CD1c-positive myeloid dendritic cell (primary cell): Measurements from ENCODE around the gene DOCK3.
"Not testable (repeated sequence)": the region's sequence is repeated elsewhere in the genome, so short reads cannot be mapped to it uniquely, and the experiment has no call there.

Source experiments
- DNase-seq: peaks from one replicate; pipeline ENCODE4 v3.0.0-alpha.2; 2016; ENCODE audit errors: extremely low spot score

DOCK3 gene

DNA sequence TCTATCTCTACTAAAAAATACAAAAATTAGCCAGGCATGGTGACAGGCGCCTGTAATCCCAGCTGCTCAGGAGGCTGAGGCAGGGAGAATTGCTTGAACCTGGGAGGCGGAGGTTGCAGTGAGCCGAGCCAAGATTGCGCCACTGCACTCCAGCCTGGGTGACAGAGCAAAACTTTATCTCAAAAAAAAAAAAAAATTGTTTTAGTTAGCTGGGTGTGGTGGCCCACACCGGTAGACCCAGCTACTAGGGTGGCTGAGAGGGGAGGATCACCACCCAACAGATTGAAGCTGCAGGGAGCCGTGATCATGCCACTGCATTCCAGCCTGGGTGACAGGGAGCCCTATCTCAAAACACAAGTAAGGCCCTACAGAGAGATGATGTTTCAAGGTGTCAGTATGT is 712.6 kb downstream of the DOCK3 start:
- DNase-seq = not testable (repeated sequence)

DNA sequence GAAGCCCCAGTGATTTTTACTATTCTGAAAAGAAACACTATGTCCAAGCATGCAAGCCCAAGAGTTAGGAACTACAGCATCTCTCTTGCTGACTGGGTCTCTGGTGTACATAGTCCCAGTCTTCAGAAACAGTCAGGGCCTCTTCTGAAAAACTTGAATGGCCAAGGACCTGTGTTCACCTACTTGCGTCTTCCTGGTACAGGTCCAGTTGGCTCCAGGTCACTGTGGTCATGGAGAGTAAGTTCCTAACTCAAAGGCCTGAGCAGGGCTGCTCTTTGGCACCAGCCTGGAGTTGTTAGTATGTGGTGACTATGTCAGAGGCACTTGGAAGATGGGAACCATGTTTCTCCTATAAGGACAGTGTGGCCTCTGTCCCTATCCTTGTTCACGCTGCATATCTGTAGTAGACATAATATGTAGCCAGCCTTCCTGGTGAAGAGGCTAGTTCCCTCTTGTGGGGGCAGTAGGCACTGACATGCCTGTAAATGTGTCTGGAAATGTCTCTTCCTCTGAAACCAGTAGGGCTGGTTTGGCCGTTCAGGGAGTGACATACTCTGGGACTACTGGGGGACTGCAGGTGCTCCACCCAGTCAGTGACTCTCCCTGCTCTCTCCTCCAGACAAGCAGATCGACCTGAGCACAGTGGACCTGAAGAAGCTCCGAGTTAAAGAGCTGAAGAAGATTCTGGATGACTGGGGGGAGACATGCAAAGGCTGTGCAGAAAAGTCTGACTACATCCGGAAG is 713.7 kb downstream of the DOCK3 start:
- DNase-seq = peak; percentile 33

DNA sequence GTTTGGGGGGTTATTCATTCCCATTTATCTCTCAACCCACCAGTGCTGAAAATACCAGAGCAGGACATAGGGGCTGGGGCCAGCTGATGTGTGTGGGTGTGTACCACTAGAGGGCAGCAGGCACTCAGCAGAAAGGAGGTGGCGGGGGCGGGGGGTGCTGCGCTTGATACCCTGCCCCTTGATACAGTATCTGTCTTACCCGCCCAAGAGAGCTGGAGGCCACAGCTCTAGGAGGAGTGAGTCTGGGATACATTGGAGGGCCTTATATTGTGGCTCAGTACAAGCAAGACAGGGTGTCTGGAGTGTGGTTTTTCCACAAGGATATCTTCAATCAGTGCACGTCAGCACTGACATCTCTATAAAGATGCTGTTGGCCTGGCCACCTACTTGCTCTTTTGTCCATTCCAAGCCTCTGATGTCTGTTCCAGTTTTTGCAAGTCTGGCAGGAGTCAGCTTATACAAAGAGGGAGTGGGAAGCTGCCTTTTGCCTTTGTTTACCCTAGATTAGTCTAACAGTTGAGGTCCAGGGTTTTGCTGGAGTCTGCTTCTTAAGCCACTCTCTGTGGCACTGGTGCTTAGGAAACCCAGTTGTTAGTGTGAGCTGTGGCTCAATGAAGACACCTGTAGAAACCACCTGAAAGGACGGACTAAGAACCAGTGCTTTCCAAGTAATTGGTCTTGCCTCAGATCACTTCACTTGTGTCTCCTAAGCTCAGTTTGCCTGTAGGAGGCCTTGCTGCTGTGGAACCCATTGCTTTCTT is 714.9 kb downstream of the DOCK3 start:
- DNase-seq = peak; percentile 54

GRCh38 chr3:51390246-51391074 is 715.7 kb downstream of the DOCK3 start:
- DNase-seq = no peak

DNA sequence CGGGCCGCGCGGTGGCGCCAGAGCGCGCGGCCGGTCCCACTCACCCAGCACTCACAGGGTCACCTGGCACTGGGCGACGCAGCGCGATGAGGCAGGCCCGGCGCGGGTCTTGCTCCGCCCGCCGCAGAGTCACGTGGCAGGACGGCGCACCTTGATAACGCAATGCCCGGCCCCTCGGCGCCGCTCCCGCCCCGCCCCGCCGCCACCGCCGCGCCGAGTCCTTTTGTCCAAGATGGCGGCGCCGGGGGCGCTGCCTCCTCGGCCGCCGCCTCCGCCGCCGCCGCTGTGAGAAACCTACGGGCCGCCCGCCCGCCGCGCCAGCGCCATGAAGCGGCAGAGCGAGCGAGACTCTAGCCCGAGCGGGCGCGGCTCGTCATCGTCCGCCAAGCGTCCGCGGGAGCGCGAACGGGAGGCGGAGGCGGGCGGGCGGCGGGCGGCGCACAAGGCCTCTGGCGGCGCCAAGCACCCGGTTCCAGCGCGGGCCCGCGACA is 716.4 kb downstream of the DOCK3 start, which contains the start of gene RBM15B:
Gene RBM15B (plus strand): TSS at position 211 of the 491 bp plus-strand sequence. CDS start 115 bp downstream, at position 326.
- peak; percentile 98 for DNase-seq

GRCh38 chr3:51391566-51392354 is 717.0 kb downstream of the DOCK3 start:
- DNase-seq = peak; percentile 37

GRCh38 chr3:51392355-51393133 is 717.8 kb downstream of the DOCK3 start:
- no peak for DNase-seq

- DNase-seq = no peak
Measured at GRCh38 chr3:51393134-51393495, 718.4 kb downstream of the DOCK3 start.

GRCh38 chr3:51393564-51393963 is 718.8 kb downstream of the DOCK3 start:
- no peak for DNase-seq

DNA sequence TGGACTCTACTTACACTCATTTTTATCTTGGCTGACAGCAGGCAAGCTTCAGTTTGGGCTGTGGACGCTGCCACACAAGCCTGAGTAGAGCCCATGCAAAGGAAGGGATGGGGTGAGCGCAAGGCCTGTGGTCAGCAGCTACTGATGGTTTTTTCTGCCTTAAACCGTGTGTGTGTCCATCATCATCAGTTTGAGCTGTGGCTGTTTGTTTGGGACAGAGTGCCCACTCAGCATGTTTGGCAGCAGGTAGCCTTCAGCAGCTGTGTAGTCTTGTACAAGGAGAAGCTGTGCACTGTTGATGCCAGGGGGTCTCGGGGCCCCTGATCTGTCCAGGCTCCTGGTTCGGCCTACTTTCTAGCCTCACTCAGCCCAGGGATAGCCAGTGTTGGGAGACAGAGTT is 719.8 kb downstream of the DOCK3 start:
- no peak for DNase-seq

DNA sequence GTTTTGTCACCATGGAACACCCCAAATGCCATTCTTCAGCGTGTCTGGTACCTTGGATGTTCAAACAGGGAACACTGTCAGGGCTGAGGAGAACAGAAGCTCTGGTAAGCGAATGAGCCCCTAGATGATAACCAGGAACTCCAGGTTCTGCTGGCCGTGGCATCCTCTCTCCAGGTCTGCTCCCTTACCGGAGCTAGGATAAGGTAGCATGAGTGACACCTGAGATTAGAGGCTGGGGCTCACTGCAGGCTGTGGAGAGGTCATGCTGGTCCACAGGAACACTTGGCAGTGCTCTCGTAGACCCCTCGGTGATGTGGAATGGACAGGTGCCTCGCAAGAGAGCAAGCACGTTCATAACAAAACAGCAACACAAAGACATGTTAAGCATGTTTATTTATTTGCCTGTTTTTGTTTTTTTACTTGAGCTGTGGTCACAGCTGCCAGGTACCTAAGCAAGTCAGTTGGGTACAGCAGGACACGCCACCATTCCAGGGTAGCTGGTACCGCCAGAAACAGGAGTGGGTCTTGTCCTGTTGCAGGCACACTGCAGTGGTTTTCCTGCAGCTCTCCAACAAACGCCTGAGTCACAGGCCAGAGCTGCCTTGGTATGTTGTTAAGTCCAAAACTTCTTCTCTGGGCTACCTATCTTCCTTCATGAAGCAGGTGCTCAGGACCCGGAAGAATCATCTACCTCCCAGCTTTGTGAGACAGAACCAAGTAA is 720.9 kb downstream of the DOCK3 start:
- no peak for DNase-seq

DNA sequence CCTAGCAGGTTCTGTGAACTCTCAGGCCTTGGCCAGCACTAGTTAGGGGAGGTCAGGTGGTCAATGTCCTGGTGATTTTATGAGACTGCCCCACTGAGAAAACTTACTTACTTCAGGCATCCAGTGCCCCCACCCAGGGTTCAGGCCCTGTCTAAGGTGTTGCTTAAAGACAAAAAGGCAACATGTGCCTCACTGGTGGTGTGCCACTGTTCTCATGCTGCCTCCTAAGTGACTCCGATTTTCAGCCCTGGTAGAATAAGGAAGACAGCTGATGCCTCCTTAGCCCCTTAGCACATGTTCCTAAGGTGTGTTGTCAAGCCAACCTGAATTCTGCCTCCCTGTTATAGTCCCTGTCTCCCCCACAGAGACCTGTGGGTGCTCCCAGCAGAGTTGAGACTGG is 721.7 kb downstream of the DOCK3 start:
- DNase-seq = no peak

DNA sequence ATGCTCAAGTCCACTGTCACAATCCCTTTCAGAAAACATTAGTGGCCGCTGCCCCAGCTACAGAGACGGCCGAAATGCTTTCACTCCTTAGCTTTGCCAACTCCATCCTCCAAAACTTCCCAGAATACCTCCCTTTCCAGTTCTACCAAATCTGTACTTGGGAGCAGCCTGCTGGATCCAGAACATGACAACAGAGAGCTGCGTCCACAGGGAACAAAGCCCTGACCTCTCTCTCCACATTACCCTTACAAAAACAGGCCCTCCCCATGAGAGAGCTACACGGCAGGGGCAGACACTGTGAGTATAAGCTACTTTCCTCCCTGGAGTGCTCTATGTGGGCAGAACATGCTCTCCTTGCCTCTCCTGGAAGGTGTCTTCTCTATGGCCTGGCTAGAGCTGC is 722.7 kb downstream of the DOCK3 start:
- no peak for DNase-seq

GRCh38 chr3:51398595-51399310 is 724.0 kb downstream of the DOCK3 start:
- DNase-seq = no peak

- DNase-seq = no peak
Measured at GRCh38 chr3:51400166-51400565, 725.4 kb downstream of the DOCK3 start.

- DNase-seq = peak; percentile 85
Measured at GRCh38 chr3:51401735-51402134, 727.0 kb downstream of the DOCK3 start.

- no peak for DNase-seq
Measured at GRCh38 chr3:51403675-51404074, 728.9 kb downstream of the DOCK3 start.

DNA sequence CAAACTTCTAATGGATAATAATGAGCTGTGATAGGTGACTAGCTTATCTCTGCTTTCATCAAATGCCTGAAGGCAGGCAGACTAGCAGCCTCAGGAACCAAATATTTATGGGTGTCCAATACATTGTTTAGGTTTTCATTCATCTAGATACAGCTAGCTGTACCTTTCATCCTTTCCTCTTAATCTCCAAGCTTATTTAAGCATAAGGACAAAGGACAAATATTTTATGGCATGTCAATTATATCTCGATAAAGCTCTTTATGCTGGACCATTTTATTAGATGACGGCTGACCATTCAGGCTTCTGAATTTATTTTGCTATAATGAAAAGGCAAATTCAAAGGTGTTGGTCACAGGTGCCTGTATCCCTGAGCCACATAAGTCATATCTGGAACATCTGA is 733.3 kb downstream of the DOCK3 start:
- DNase-seq = no peak

DNA sequence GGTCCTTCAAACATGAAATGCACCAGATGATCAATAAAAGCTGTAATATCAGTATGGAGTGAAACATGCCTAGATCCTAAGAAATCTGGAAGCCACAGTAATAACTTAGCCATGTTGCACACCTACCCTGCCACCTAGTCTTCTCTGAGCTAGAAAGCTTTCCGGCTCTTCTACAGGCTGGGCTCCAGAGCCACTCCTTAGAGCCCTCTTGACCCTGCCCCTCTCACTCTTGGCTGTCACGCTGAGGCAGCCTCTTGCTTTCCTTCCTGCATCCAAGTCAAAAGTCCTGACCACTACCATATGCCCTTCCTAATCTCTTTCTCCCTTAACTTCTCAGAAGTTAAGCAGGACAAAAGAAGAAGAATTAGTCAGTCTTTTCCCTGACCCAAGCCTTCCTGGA is 734.1 kb downstream of the DOCK3 start:
- no peak for DNase-seq
